T47D (cell line): ENCODE results near the gene THBS4.

Source experiments
- DNase-seq, 2 experiments: peaks; one replicate each; pipeline versions ENCODE4 v3.0.0 to v3.0.0-alpha.2; 2011 to 2012; ENCODE audit warnings: low read depth in 1 of 2, low spot score in 1 of 2
- JUND ChIP-seq: IDR thresholded peaks from 2 replicates; pipeline ENCODE4 v1.6.1; 2012; ENCODE audit warnings: low read depth
- in situ Hi-C: cut with HindIII; loops from 2 replicates; pipeline ENCODE4 v1.10.0; 2016; ENCODE audit warnings: low sequenced_read_pairs, low pct_unique_long_range_greater_than_20kb

THBS4 gene

GRCh38 chr5:80034962-80035821 lies at the start of gene THBS4:
THBS4 (plus strand) TSS chr5:80035348; CDS start chr5:80035538, 190 bp downstream.
- in situ Hi-C loops: no loop called here
- TF ChIP-seq JUND: no peak
- DNase-seq: no peak

GRCh38 chr5:79986260-79986659 lies 48.9 kb upstream of the THBS4 start:
- no peak for DNase-seq
- in situ Hi-C loops: no loop called here
- no peak for TF ChIP-seq JUND

- no peak for TF ChIP-seq JUND
- DNase-seq: no peak
Observed at GRCh38 chr5:79990205-79990597, 44.9 kb upstream of the THBS4 start.

GRCh38 chr5:79990598-79991507 lies 44.3 kb upstream of the THBS4 start, which contains the start of gene MTX3:
MTX3 (minus strand) TSS chr5:79991262; CDS start chr5:79991238, 24 bp downstream.
- in situ Hi-C loops: no loop called here
- DNase-seq: peak; percentile 69 to 89
- no peak for TF ChIP-seq JUND

More at GRCh38 chr5:79990205-79990597, 44.9 kb upstream of the THBS4 start:
- in situ Hi-C loops: no loop called here

DNA sequence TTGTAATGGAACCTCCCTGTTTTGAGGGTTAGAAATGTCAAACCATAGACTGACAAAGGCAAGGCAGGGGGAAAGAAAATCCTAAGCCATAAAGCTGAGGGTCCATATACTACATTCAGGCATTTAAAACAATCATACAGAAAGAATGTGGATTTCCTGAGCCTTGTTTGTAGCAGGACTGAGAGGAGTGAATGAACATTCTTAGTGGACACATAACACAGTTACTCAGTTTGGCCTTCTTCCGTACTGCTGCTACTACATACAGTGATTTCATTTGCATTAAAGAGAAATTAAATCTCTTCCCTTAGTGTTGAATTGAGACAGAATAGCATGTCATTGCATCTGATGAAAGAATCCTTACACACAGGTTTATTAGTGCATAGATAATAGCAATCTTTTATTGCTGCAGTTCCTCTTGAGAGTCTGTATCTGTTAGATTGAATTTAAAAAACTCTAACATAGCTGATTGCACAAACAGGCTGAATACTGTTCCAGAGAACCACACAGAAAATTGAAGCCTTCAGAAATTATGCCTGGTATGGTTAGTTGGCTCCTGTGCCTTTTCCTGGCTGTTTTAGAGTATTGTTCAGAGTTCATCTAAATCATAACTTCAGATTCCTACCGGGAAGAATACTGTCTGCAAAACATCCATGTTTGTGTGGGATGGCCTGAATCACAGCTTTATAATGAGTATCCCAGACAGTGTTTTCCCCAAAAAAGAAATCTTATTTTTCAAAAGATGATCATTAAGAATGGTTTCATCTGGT lies 42.1 kb upstream of the THBS4 start:
- DNase-seq: no peak
- in situ Hi-C loops: no loop called here
- no peak for TF ChIP-seq JUND

GRCh38 chr5:79999722-80000121 lies 35.4 kb upstream of the THBS4 start:
- no peak for TF ChIP-seq JUND
- in situ Hi-C loops: no loop called here
- DNase-seq: no peak

- TF ChIP-seq JUND: no peak
- DNase-seq: no peak
- in situ Hi-C loops: no loop called here
Observed at GRCh38 chr5:80002677-80003076, 32.5 kb upstream of the THBS4 start.

DNA sequence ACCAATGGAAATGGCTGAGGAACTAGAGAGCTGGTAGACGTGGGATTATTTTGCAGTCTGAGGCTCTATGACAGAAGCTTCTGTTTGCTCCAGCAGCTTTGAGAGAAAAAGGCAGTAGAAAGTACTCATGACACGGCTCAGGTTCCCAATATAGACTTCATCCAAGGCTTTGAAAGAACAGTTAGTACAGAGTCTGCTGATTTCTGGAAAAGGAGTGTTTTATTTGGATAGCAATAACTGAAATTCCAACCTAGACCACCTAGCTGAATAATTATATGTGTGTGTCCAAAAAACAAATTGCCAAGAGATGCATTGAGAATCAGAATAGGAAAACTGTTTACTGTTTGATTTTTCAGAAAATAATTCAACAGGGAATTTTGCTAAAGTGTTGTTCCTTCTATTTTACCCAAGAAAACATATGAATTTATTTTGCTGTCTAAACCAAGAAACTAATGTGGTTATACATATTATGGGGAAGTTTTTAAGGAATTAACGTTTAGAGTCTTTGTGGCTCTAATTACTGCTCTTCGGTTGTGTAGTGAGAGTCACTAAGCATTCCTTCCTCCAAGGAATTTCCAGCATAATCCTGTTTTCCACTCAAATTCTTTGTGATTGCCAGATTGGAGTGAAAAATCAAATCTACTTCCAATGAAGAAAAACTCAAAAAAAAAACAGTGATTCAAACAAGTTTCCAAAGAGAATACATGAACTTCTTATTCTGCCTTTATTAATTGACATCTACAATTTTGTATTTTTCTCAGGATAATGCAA lies 26.0 kb upstream of the THBS4 start:
- in situ Hi-C loops: no loop called here
- no peak for DNase-seq
- TF ChIP-seq JUND: no peak

DNA sequence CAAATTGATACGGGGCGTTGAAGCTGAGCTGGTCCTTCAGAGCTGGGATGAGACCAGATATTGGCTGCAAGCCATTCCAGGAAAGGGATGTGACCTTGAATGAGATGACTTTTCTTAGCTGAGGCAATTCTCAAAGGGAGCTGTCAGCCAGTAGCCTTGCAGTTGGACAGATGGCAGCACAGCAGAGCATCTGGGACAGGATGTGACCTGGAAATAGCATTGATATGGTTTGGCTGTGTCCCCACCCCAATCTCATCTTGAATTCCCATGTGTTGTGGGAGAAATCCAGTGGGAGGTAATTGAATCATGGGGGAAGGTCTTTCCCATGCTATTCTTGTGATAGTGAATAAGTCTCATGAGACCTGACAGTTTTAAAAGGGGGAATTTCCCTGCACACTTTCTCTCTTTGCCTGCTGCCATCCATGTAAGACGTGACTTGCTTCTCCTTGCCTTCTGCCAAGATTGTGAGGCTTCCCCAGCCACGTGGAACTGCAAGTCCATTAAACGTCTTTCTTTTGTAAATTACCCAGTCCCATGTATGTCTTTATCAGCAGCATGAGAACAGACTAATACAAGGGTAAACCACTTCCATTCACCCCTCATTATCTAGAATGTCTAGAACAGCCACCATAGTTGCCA lies 24.3 kb upstream of the THBS4 start:
- no peak for TF ChIP-seq JUND
- in situ Hi-C loops: no loop called here
- DNase-seq: no peak

GRCh38 chr5:80025069-80025468 lies 10.1 kb upstream of the THBS4 start:
- in situ Hi-C loops: no loop called here

DNA sequence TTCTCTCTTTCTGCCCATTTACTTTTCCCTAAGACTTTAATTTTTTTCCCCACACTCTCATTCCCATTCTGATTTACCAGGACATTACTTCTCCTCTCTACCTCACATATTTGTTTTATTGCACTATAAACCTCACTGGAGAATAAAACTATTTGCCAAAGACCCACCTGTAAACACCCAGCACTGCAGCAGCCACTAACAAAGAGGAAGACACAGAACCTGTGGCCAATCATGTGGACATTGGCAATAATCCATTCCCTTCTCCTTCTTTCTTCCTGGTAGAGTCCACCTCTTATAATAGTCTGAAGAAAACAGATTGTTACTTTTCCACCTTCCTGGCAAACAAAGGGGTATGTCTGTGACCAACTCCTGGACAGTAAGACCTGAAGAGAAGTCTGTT lies 8.3 kb upstream of the THBS4 start:
- in situ Hi-C loops: no loop called here
- no peak for TF ChIP-seq JUND
- DNase-seq: no peak

More at GRCh38 chr5:80025069-80025468, 10.1 kb upstream of the THBS4 start:
- no peak for TF ChIP-seq JUND
- no peak for DNase-seq
